Neural crest cell (in vitro differentiated cells): ENCODE results near the gene HECTD1. TPM values are rescaled to one million over a fixed set of nuclear protein-coding genes. Genes with fewer than 3 reads are reported as not detected.

ENCODE experiments used
- DNase-seq: peaks from one replicate; pipeline ENCODE4 v3.0.0; 2021; ENCODE audit warnings: low read depth, mixed read lengths, low spot score
- H3K27ac Mint-ChIP-seq: one replicate; pipeline ENCODE4 v1.8.0; 2021; ENCODE audit warnings: mild to moderate bottlenecking, mixed read lengths; ENCODE audit not compliant: unreplicated experiment
- H3K27me3 Mint-ChIP-seq: 2 replicates; pipeline ENCODE4 v1.8.0; 2021; ENCODE audit warnings: low read depth, mild to moderate bottlenecking, mixed read lengths
- H3K36me3 Mint-ChIP-seq: 2 replicates; pipeline ENCODE4 v1.8.0; 2021; ENCODE audit warnings: low read depth, mild to moderate bottlenecking, mixed read lengths
- H3K4me1 Mint-ChIP-seq: 2 replicates; pipeline ENCODE4 v1.8.0; 2021; ENCODE audit warnings: mixed read lengths
- H3K4me3 Mint-ChIP-seq: one replicate; pipeline ENCODE4 v1.8.0; 2021; ENCODE audit warnings: mild to moderate bottlenecking, mixed read lengths
- H3K9me3 Mint-ChIP-seq: 2 replicates; pipeline ENCODE4 v1.8.0; 2021; ENCODE audit warnings: mixed read lengths
- CTCF ChIP-seq: fragments of 200-600 bp; sonication (generic); conservative IDR thresholded peaks from 2 replicates; pipeline ENCODE4 v1.5.0; 2021; ENCODE audit warnings: antibody characterized with exemption, mild to moderate bottlenecking
- total RNA-seq: library from RNA; stranded (reverse); gene quantifications from 2 replicates; pipeline ENCODE4 v1.2.1, GENCODE V29; 2021

HECTD1 gene
- total RNA-seq, 1 donor from 2014 or later: 152 TPM

- no peak overlapping the region for H3K27ac Mint-ChIP-seq
Measured at GRCh38 chr14:31222834-31223233, 15.2 kb upstream of the HECTD1 start.

GRCh38 chr14:31221266-31221665, 13.7 kb upstream of the HECTD1 start:
- Mint-ChIP-seq H3K4me3 (no peak overlapping the region), H3K4me1 (no peaks in the 10 kb centered on the region), H3K9me3 (no peaks in the 10 kb centered on the region), H3K27ac (no peak overlapping the region), H3K36me3 (no peaks in the 10 kb centered on the region), H3K27me3 (no peaks in the 10 kb centered on the region)
- no peak for TF ChIP-seq CTCF
- no peak for DNase-seq

More at GRCh38 chr14:31222834-31223233, 15.2 kb upstream of the HECTD1 start:
- Mint-ChIP-seq H3K9me3 (no peaks in the 10 kb centered on the region), H3K36me3 (no peaks in the 10 kb centered on the region), H3K4me3 (no peak overlapping the region), H3K4me1 (no peaks in the 10 kb centered on the region), H3K27me3 (no peaks in the 10 kb centered on the region)
- DNase-seq: no peak
- TF ChIP-seq CTCF: no peak

GRCh38 chr14:31219169-31219568, 11.6 kb upstream of the HECTD1 start:
- no peak for DNase-seq
- Mint-ChIP-seq H3K4me3 (no peak overlapping the region), H3K9me3 (no peaks in the 10 kb centered on the region), H3K4me1 (no peaks in the 10 kb centered on the region), H3K27me3 (no peaks in the 10 kb centered on the region), H3K27ac (no peak overlapping the region), H3K36me3 (no peaks in the 10 kb centered on the region)
- TF ChIP-seq CTCF: no peak

GRCh38 chr14:31216359-31216758, 8.8 kb upstream of the HECTD1 start:
- H3K27me3 Mint-ChIP-seq: no peaks in the 10 kb centered on the region
- H3K4me1 Mint-ChIP-seq: no peaks in the 10 kb centered on the region
- DNase-seq: no peak
- H3K36me3 Mint-ChIP-seq: no peaks in the 10 kb centered on the region
- no peaks in the 10 kb centered on the region for H3K9me3 Mint-ChIP-seq
- TF ChIP-seq CTCF: no peak
- no peak overlapping the region for H3K4me3 Mint-ChIP-seq
- no peak overlapping the region for H3K27ac Mint-ChIP-seq

- H3K4me3 Mint-ChIP-seq: no peak overlapping the region
- no peaks in the 10 kb centered on the region for H3K27me3 Mint-ChIP-seq
- no peaks in the 10 kb centered on the region for H3K36me3 Mint-ChIP-seq
- DNase-seq: no peak
- no peak overlapping the region for H3K27ac Mint-ChIP-seq
- peaks cover 12% of the 10 kb centered on the region for H3K4me1 Mint-ChIP-seq
- no peaks in the 10 kb centered on the region for H3K9me3 Mint-ChIP-seq
- TF ChIP-seq CTCF: no peak
Measured at GRCh38 chr14:31212893-31213292, 5.3 kb upstream of the HECTD1 start.

- Mint-ChIP-seq H3K36me3 (no peaks in the 10 kb centered on the region), H3K9me3 (no peaks in the 10 kb centered on the region), H3K27me3 (no peaks in the 10 kb centered on the region), H3K27ac (no peak overlapping the region), H3K4me3 (no peak overlapping the region), H3K4me1 (peaks cover 29% of the 10 kb centered on the region)
- DNase-seq: no peak
- no peak for TF ChIP-seq CTCF
Measured at GRCh38 chr14:31209605-31210004, 2.0 kb upstream of the HECTD1 start.
